Measurements from ENCODE around the gene ZFP36.

ZFP36 gene

DNA sequence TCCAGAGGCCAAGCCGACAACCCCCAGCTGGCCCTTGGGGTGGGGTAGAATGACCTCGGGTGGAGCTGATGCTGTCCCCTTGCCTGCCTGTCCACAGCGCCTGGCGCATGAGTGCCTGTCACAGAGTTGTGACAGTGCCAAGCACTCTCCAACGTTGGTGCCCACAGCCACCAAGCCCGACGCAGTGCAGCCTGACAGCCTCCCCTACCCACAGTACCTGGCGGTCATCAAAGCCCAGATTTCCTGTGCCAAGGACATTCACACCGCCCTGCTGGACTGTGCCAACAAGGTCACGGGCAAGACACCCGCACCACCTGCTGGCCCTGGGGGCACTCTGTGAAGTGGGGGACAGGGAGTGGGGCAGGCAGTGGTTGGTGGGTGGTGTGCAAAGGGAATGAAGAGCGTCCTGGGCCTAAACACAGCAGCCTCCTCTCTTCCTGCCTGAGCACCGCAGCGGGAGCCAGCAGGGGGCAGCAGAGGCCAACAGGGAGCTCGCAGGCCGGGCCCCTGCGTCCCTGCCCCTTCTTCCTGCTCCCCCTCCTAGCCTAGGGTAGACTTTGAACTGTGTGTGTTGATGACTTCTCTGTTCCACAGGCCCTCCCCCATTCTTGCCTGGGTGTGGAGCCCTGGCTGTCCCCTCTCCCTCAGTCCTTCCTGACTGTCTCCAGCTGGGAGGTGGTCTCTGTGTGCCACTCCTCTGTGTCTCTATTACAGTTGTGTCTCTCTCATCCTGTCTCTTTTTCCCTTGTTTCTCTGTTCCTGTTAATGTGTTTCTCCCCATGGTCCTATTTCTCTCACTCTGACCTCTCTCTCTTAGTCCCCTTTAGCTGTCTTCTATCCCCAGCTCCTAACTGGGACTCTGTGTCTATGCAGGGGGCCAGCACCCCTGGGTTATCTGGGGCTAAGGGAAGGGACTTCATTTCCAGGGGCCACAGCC is 9.0 kb upstream of the ZFP36 start:
- no peak for TF ChIP-seq ZNF274 (IDR thresholded peaks at IDR 0.05; ENCODE audit: low read depth, low read length)
- no peak overlapping the region; the same call in 1 of the 2 replicates for H3K4me3 ChIP-seq (ENCODE audit: low read length)

DNA sequence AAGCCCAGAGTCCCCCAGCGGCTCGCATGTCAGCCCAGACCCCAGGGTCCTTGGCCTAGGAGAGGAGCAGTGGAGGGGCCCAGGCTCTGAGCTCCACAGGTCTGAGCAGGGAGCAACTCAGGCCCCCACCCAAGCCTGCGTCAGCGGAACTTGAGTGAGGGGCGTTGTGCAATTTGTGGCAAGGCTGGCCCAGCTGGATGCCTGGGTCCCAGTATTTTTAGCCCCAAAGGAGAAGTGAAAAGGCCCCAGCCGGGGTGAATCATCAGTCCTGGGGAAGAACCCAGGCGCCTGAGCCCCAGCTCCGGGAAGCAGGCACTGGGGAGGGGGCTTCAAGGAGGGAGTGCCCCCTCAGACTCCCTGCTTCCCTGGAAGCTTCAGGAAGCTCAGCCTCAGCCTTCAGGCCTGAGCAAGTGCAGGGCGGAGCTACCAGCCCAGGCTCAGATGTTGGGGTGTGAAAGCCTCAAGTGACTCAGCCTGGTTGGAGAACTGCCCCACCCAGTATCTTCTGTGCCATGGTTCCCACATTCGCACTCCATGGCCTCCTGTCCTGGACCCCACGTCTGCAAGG is 8.3 kb upstream of the ZFP36 start:
- no peak for TF ChIP-seq ZNF274 (IDR thresholded peaks at IDR 0.05; ENCODE audit: low read depth, low read length)
- no peak overlapping the region; the same call in 1 of the 2 replicates for H3K4me3 ChIP-seq (ENCODE audit: low read length)

DNA sequence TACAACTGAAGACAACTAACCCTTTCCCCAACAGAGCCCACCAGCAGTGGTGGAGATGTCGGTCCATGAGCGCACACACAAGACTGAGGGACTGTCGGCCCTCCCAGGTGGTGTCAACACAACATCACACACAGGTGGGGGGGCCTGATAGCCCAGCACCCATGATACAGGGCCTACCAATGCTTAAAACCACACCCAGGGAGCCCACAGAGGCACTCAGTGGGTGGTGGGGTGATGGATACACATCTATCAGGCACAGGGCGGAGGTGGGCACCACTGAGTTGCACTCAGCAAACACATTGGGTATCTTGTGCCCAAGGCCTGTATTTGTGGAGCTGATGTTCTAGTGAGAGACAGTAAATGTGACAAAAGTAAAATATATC is 7.0 kb upstream of the ZFP36 start:
- no peak overlapping the region for H3K4me3 ChIP-seq (ENCODE audit: low read length)

DNA sequence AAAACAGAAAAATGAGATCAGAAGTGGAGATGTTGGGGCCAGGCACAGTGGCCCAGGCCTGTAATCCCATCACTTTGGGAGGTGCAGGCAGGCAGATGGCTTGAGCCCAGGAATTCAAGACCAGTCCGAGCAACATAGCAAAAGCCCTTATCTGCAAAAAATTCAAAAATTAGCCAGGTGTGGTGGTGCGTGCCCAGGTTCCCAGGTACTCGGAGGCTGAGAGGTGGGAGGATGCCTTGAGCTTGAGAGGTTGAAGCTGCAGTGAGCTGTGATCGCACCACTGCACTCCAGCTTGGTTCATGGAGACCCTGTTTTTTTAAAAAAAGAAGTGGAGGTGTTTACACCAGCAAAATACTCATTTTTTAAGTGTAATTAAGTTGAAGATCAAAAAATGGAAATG is 6.6 kb upstream of the ZFP36 start:
- no peak for TF ChIP-seq ZNF274 (IDR thresholded peaks at IDR 0.05; ENCODE audit: low read depth, low read length)

More for the DNA sequence above, 7.0 kb upstream of the ZFP36 start:
- no peak for TF ChIP-seq ZNF274 (IDR thresholded peaks at IDR 0.05; ENCODE audit: low read depth, low read length)

DNA sequence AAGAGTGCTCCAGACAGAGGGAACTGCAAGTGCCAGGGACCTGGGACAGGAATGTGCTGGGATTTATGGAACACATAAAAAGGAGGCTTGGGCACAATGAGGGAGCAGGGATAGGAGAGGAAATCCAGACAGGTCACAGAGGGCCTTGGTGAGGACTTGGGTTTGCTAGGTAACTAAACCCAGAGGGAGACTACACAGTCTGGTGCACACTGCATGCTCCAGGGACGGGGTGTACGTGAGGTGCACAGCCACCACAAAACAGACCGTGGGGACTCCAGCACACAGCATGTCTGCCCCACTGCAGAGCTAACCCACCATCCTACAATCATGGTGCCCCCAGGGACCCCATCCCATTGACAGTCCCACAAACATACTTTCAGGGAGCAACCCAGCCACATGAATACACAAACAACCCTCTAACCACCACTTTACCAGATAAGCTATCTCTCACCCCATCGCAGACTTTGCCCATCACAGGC is 5.5 kb upstream of the ZFP36 start:
- no peak overlapping the region; the same call in 1 of the 2 replicates for H3K4me3 ChIP-seq (ENCODE audit: low read length)
- TF ChIP-seq ZNF274 (IDR thresholded peaks at IDR 0.05; ENCODE audit: low read depth, low read length) = no peak

More for the DNA sequence above, 6.6 kb upstream of the ZFP36 start:
- no peak overlapping the region for H3K4me3 ChIP-seq (ENCODE audit: low read length)

DNA sequence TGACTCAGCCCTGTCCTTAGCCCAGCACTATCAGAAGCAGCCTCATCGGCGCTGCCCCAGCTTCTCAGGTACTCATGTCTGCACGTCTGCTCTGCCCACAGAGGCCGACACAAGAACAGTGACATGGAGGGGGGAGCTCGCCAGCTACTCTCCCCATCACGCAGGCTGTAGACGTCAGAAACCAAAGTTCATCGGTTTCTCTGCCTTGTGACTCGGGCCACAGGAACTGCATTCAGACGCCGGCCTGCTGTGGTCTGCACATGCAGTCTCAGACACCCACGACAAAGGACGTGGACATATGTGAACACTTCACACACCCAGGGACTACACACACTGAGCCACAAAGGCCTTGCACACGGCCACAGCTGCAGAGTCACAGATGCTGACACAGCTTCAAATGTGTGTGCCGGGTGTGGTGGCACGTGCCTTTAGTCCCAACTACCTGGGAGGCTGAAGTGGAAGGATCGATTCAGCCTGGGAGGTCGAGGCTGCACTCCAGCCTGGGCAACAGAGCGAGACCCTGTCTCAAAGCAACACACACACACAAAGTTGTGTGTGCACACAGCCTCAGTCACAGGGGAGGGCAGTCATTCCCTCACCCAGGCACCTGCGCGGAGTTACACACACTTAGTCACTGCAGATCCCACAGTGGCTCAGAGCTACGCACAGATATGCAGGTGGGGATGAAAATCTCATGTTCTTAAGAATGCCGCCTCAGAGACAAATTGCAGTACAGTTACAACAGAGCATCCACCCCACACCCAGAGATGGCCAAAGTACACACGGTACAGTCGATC is 4.9 kb upstream of the ZFP36 start:
- H3K4me3 ChIP-seq (ENCODE audit: low read length) = peak overlapping the region; percentile 15; the same call in 1 of the 2 replicates
- TF ChIP-seq ZNF274 (IDR thresholded peaks at IDR 0.05; ENCODE audit: low read depth, low read length) = no peak

DNA sequence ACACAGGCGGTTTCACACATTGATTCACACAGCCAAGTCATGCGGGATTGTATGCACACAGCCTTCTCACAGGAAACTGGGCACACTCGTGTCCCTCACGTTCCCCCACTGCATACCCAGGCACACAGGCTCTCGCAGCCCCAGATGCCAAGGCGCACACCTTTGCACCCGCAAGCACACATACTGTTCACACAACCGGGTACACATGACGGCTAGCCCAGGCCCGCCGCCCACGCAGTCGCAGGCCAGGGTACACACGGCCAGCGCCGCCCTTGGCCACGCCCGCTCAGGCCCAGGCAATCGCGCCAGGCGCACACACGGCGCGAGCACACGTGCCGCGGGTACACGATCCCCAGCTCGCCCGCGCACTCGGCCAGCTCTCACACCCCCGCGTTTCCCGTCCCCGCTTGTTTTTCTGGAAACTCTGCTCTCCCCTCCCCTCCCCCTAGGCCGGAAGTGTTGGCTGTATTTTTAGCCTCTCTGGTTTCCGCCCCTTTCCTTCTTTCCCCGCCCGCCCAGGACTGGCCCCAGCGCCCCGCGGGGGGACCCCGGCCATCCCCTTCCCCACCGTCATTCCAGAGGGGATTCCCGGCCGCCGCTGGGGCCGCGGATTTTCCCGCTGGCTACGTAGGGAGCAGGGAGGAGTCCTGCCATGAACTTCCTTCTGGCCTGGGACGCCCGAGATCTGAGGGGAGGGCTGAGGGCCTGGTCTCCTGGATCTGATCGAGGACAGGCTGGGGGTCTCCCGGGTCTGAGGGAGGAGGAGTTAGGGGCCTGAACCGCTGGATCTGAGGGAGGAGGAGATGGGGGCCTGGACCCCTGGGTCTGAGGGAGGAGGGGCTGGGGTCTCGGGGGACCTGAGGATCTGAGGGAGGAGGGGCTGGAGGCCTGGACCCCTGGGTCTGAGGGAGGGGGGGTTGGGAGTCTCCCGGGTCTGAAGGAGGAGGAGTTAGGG is 4.0 kb upstream of the ZFP36 start:
- peak overlapping the region; percentile 60; the same call in 1 of the 2 replicates for H3K4me3 ChIP-seq (ENCODE audit: low read length)
- no peak for TF ChIP-seq ZNF274 (IDR thresholded peaks at IDR 0.05; ENCODE audit: low read depth, low read length)

DNA sequence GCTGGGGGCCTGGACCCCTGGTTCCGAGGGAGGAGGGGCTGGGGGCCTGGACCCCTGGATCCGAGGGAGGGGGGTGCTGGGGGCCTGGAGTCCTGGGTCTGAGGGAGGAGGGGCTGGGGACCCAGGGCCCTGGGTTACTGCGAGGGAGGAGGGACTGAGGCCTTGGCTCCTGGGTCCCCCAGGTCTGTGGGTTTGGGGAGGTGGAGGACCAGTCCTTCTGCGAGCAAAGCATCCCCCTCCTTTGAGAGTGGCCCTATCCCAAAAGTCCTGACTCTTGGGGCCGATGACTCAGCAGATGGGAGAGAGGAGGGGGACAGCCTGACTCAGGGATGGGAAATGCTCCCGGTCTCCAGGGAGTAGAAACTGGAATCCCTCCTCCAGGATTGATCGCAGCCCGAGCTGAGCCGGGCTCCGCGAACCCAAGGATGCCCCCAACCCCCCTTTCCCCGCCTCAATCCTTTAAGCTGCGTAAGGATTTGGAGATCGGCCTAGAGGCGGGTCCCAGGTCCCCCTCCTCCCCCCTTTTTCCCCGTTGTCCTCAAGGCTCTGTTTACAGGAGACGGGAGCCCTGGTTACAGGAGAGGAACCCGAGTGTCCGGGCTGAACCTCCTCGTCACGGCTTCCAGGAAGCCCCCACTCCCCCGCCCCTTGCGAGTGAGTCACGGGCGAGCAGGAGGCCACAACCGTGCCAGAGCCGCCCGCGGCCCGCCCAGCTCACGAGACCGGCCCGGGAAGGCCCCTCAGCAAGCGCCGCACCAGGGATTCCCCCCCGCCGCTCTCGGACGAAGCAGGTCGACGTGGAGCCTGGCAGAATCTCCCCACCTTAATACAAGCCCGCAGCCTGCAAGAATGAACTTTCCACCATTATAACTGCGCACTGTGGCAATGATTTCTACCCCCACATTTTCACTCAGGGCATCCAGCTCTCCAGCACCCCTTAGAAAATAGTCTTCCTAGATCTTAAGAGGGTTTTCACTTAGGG is 3.0 kb upstream of the ZFP36 start:
- H3K4me3 ChIP-seq (ENCODE audit: low read length) = peak overlapping the region; percentile 60; the same call in 1 of the 2 replicates
- TF ChIP-seq ZNF274 (IDR thresholded peaks at IDR 0.05; ENCODE audit: low read depth, low read length) = no peak

DNA sequence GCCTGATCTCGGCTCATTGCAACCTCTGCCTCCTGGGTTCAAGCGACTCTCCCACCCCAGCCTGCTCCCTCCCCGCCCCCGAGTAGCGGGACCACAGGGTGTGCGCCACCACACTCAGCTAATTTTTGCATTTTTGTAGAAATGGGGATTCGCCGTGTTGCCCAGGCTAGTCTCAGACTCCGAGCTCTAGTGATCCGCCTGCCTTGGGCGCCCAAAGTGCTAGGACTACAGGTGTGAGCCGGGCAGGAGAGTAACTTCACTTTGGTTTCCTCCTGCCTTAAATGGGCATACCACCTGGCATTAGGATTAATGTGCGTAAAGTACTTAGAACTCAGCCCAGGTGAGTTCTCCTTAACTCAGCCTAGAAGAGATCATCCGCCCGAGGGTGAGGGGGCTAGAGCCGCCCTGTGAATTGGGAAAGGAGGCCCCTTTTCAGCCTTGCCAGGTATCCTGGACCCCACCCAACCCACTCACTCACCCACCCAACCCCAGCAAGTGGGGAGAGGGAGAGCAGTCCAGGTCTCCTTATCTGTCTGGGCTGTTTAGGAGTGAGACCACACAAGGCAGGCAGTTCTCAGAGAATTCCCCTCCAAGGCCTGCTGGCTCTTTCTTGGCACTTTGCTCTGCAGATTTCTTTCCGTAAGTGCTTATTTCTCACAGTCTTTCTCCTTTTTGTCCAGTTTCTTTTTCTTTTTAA is 1.2 kb upstream of the ZFP36 start:
- TF ChIP-seq ZNF274 (IDR thresholded peaks at IDR 0.05; ENCODE audit: low read depth, low read length) = no peak
- H3K4me3 ChIP-seq (ENCODE audit: low read length) = peak overlapping the region; percentile 65; the same call in 1 of the 2 replicates

DNA sequence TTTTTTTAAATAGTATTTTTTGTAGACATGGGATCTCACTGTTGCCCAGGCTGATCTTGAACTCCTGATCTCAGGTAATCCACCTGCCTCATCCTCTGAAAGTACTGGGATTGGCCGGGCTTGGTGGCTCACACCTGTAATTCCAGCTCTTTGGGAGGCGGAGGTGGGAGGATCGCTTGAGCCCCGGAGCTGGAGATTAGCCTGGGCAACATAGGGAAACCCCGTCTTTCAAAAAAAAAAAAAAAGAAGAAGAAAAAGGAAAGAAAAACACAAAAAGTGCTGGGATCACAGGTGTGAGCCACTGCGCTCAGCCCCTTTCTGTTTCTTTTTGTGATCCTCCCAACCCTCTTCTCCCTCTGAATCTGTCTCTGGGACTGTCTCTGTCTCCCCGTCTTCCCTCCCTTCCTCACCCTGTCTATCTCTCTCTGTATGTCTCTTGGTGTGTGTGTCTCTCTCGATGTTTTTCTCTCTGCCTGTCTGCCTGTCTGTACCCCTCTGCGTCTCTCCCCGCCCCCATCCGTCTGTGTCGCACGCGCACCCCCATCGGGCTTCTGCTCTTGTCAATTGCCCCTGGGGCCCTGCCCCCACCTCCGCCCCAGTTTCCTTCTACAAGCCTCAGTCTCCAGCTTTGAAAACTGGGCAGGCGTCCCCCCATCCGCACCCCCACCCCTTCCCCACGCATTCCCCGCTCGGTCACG is 540 bp upstream of the ZFP36 start:
- TF ChIP-seq ZNF274 (IDR thresholded peaks at IDR 0.05; ENCODE audit: low read depth, low read length) = no peak
- H3K4me3 ChIP-seq (ENCODE audit: low read length) = peak overlapping the region; percentile 65

DNA sequence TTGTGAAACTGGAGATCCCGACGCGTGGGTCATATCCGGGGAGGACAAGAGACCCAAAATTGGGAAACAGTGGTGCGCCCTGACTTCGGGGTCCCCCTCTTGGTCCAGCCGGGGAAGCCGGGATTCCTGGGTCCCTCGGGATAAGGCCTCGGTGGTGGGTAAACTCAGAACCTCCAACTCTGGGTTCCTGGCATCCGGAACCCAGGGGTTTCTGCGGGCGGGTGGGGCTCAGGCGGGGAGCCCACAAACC is 688 bp downstream of the ZFP36 start:
- TF ChIP-seq ZNF274 (IDR thresholded peaks at IDR 0.05; ENCODE audit: low read depth, low read length) = no peak
- H3K4me3 ChIP-seq (ENCODE audit: low read length) = peak overlapping the region; percentile 94

Data from GM08714 (cell line).